Spleen (tissue), 7 donors: ENCODE data around the gene DSCAML1.

ENCODE experiments used
- POLR2AphosphoS5 ChIP-seq, 3 donors: sonication (generic); formaldehyde crosslinking; IDR thresholded peaks; one replicate each; pipeline ENCODE4 v1.5.1; 2017; ENCODE audit warnings: antibody characterized with exemption in 3 of 3
- TF ChIP-seq, protein P1 (sequence below), 11 experiments: fragments of 200-600 bp in 7 of 11; fragments of 450-650 bp in 4 of 11; sonication (generic) in 4 of 11; IDR thresholded peaks in 8 of 11; conservative IDR thresholded peaks in 3 of 11; 1 replicate in 7 of 11; 2 replicates in 4 of 11; pipeline versions ENCODE4 v1.4.0 to v1.8.0; 2016 to 2021; ENCODE audit warnings: antibody characterized with exemption in 11 of 11, inconsistent platforms in 4 of 11, mild to moderate bottlenecking in 1 of 11
- donor health status: DM: no; HTN: no; CAD: no; lungs with moderate emphysema.
- donor health status: DM: no; HTN: no; CAD: no.
- donor health status: DM: no; HTN: no; CAD: no.

GRCh38 chr11:117381481-117382387 is 415.3 kb downstream of the DSCAML1 start:
- TF ChIP-seq, protein P1, sequence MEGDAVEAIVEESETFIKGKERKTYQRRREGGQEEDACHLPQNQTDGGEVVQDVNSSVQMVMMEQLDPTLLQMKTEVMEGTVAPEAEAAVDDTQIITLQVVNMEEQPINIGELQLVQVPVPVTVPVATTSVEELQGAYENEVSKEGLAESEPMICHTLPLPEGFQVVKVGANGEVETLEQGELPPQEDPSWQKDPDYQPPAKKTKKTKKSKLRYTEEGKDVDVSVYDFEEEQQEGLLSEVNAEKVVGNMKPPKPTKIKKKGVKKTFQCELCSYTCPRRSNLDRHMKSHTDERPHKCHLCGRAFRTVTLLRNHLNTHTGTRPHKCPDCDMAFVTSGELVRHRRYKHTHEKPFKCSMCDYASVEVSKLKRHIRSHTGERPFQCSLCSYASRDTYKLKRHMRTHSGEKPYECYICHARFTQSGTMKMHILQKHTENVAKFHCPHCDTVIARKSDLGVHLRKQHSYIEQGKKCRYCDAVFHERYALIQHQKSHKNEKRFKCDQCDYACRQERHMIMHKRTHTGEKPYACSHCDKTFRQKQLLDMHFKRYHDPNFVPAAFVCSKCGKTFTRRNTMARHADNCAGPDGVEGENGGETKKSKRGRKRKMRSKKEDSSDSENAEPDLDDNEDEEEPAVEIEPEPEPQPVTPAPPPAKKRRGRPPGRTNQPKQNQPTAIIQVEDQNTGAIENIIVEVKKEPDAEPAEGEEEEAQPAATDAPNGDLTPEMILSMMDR (IDR thresholded peaks at IDR 0.05 in 8 of 11, conservative IDR thresholded peaks at IDR 0.05 in 3 of 11): no peak
- no peak for TF ChIP-seq POLR2AphosphoS5 (IDR thresholded peaks at IDR 0.05)
